Mononuclear cell (primary cell): ENCODE measurements around the gene GRK3. TPM values are rescaled to one million over a fixed set of nuclear protein-coding genes. Genes with fewer than 3 reads are reported as not detected.
"Not testable (repeated sequence)": the region's sequence is repeated elsewhere in the genome, so short reads cannot be mapped to it uniquely, and the experiment has no call there.

Experiments
- H3K27me3 ChIP-seq: 2 replicates; pipeline ENCODE4 v1.6.0; 2011; ENCODE audit warnings: low read length, control low read depth; ENCODE audit not compliant: insufficient read depth
- H3K4me1 ChIP-seq: 2 replicates; pipeline ENCODE4 v1.5.1; 2011; ENCODE audit warnings: mild to moderate bottlenecking, low read length, control low read depth; ENCODE audit not compliant: insufficient read depth
- H3K4me3 ChIP-seq: 2 replicates; pipeline ENCODE4 v1.5.1; 2011; ENCODE audit warnings: mild to moderate bottlenecking, low read length, moderate library complexity
- H3K9me3 ChIP-seq: 2 replicates; pipeline ENCODE4 v1.5.1; 2011; ENCODE audit warnings: low read depth, mild to moderate bottlenecking, control low read depth, low read length
- total RNA-seq: library from RNA; depleted of rRNA; stranded (reverse); fragments of >200 nt; gene quantifications from one replicate; pipeline ENCODE4 v1.2.3, GENCODE V29; 2012

GRK3 gene
- total RNA-seq, 1 donor, result 21.0 TPM

- H3K9me3 ChIP-seq, H3K4me3 ChIP-seq, H3K27me3 ChIP-seq: not testable (repeated sequence)
- H3K4me1 ChIP-seq, result peaks cover 33% of the 10 kb centered on the region
Observed at GRCh38 chr22:25561927-25562326, 2.5 kb upstream of the GRK3 start.

- H3K27me3 ChIP-seq, H3K9me3 ChIP-seq, H3K4me3 ChIP-seq: not testable (repeated sequence)
- H3K4me1 ChIP-seq, result peaks cover 43% of the 10 kb centered on the region
Observed at GRCh38 chr22:25562966-25563760, 1.3 kb upstream of the GRK3 start.

- Histone ChIP-seq H3K4me3 (peak overlapping the region; percentile 48), H3K4me1 (peaks cover 48% of the 10 kb centered on the region), H3K9me3 (no peaks in the 10 kb centered on the region), H3K27me3 (no peaks in the 10 kb centered on the region)
Observed at GRCh38 chr22:25563761-25564319, 635 bp upstream of the GRK3 start.

- peaks cover 61% of the 10 kb centered on the region for H3K4me1 ChIP-seq
- no peaks in the 10 kb centered on the region for H3K27me3 ChIP-seq
- peak overlapping the region; percentile 67 for H3K4me3 ChIP-seq
- H3K9me3 ChIP-seq, result no peaks in the 10 kb centered on the region
Observed at GRCh38 chr22:25564979-25565677, 653 bp downstream of the GRK3 start.

GRCh38 chr22:25566186-25566897 lies 1.9 kb downstream of the GRK3 start:
- Histone ChIP-seq H3K4me3 (peak overlapping the region; percentile 67), H3K4me1 (peaks cover 72% of the 10 kb centered on the region)

GRCh38 chr22:25566898-25567235 lies 2.4 kb downstream of the GRK3 start:
- peaks cover 70% of the 10 kb centered on the region for H3K4me1 ChIP-seq
- peak overlapping the region; percentile 67 for H3K4me3 ChIP-seq
- no peaks in the 10 kb centered on the region for H3K27me3 ChIP-seq
- no peaks in the 10 kb centered on the region for H3K9me3 ChIP-seq

More at GRCh38 chr22:25566186-25566897, 1.9 kb downstream of the GRK3 start:
- no peaks in the 10 kb centered on the region for H3K9me3 ChIP-seq
- H3K27me3 ChIP-seq, result no peaks in the 10 kb centered on the region

GRCh38 chr22:25567251-25567675 lies 2.8 kb downstream of the GRK3 start:
- H3K4me3 ChIP-seq, result no peak overlapping the region

GRCh38 chr22:25568066-25568465 lies 3.6 kb downstream of the GRK3 start:
- not testable (repeated sequence) for H3K4me3 ChIP-seq

More at GRCh38 chr22:25567251-25567675, 2.8 kb downstream of the GRK3 start:
- Histone ChIP-seq H3K27me3 (no peaks in the 10 kb centered on the region), H3K9me3 (no peaks in the 10 kb centered on the region), H3K4me1 (peaks cover 67% of the 10 kb centered on the region)

GRCh38 chr22:25569361-25569760 lies 4.9 kb downstream of the GRK3 start:
- no peak overlapping the region for H3K4me3 ChIP-seq
- no peaks in the 10 kb centered on the region for H3K27me3 ChIP-seq
- peaks cover 60% of the 10 kb centered on the region for H3K4me1 ChIP-seq

More at GRCh38 chr22:25568066-25568465, 3.6 kb downstream of the GRK3 start:
- H3K27me3 ChIP-seq, H3K9me3 ChIP-seq: not testable (repeated sequence)
- H3K4me1 ChIP-seq, result peaks cover 67% of the 10 kb centered on the region

GRCh38 chr22:25569983-25570382 lies 5.5 kb downstream of the GRK3 start:
- H3K4me1 ChIP-seq, result peaks cover 59% of the 10 kb centered on the region

More at GRCh38 chr22:25569361-25569760, 4.9 kb downstream of the GRK3 start:
- no peaks in the 10 kb centered on the region for H3K9me3 ChIP-seq

GRCh38 chr22:25570486-25570885 lies 6.0 kb downstream of the GRK3 start:
- H3K9me3 ChIP-seq, result no peaks in the 10 kb centered on the region
- H3K4me1 ChIP-seq, result peaks cover 57% of the 10 kb centered on the region
- no peaks in the 10 kb centered on the region for H3K27me3 ChIP-seq
- no peak overlapping the region for H3K4me3 ChIP-seq

More at GRCh38 chr22:25569983-25570382, 5.5 kb downstream of the GRK3 start:
- Histone ChIP-seq H3K4me3 (no peak overlapping the region), H3K27me3 (no peaks in the 10 kb centered on the region), H3K9me3 (no peaks in the 10 kb centered on the region)

- H3K9me3 ChIP-seq, H3K27me3 ChIP-seq, H3K4me3 ChIP-seq: not testable (repeated sequence)
- peaks cover 54% of the 10 kb centered on the region for H3K4me1 ChIP-seq
Observed at GRCh38 chr22:25571969-25572707, 7.7 kb downstream of the GRK3 start.

- peaks cover 49% of the 10 kb centered on the region for H3K4me1 ChIP-seq
- no peak overlapping the region for H3K4me3 ChIP-seq
- H3K27me3 ChIP-seq, result no peaks in the 10 kb centered on the region
- no peaks in the 10 kb centered on the region for H3K9me3 ChIP-seq
Observed at GRCh38 chr22:25572708-25573171, 8.3 kb downstream of the GRK3 start.

- no peak overlapping the region for H3K4me3 ChIP-seq
- peaks cover 39% of the 10 kb centered on the region for H3K4me1 ChIP-seq
- no peaks in the 10 kb centered on the region for H3K27me3 ChIP-seq
- H3K9me3 ChIP-seq, result no peaks in the 10 kb centered on the region
Observed at GRCh38 chr22:25573841-25574240, 9.4 kb downstream of the GRK3 start.
